Measurements from ENCODE around the gene PAPOLA.

The PAPOLA gene

DNA sequence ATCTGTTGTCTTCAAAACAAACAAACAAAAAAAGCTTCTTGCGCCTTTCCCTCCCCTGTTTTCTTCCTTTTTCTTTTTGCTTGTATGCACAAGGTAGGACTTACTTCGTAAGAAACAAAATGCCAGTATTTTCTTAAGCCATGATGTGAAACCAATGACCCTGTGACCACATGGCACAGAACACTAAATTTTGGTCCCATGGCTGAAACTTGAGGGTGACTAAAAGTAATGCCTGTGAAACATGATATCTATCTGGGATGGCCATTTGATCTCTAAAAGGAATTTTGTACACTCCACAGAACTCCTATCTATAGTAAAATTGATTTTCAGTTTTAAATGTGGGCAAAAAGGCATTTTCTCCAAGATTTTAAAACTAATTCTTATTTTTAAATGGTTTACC, 63.6 kb downstream of the PAPOLA start:
- Histone ChIP-seq H3F3A (ENCODE audit: low read depth) (0 out of 2 replicates have a peak, but pooled peaks cover 3% of the 10 kb centered on the region), H3K9me2 (replicated peaks; ENCODE audit: low read depth, low read length) (no peaks in the 10 kb centered on the region), H3K4me3 (ENCODE audit: low read length, poor library complexity, severe bottlenecking) (no peak overlapping the region), H3K9ac (ENCODE audit: low read depth, low read length, poor library complexity, severe bottlenecking) (no peak overlapping the region), H3K9me3 (ENCODE audit: insufficient read depth, low read depth, low read length) (no peaks in the 10 kb centered on the region), H3K36me3 (ENCODE audit: insufficient read depth, low read length) (peaks cover 44% of the 10 kb centered on the region), H3K79me2 (ENCODE audit: insufficient read depth, low read length) (no peaks in the 10 kb centered on the region), H3K4me2 (ENCODE audit: low read depth, low read length, poor library complexity, severe bottlenecking) (no peak overlapping the region), H2AFZ (ENCODE audit: low read length) (no peak overlapping the region), H4K20me1 (ENCODE audit: insufficient read depth, low read length, poor library complexity, severe bottlenecking) (no peaks in the 10 kb centered on the region), H3K27me3 (ENCODE audit: insufficient read depth, low read length, poor library complexity, severe bottlenecking) (no peaks in the 10 kb centered on the region), H3K4me1 (ENCODE audit: insufficient read depth, low read length, poor library complexity, severe bottlenecking) (no peaks in the 10 kb centered on the region)
- TF ChIP-seq EZH2phosphoT487 (IDR thresholded peaks at IDR 0.05; ENCODE audit: borderline replicate concordance), result no peak
- TF ChIP-seq, protein P1, sequence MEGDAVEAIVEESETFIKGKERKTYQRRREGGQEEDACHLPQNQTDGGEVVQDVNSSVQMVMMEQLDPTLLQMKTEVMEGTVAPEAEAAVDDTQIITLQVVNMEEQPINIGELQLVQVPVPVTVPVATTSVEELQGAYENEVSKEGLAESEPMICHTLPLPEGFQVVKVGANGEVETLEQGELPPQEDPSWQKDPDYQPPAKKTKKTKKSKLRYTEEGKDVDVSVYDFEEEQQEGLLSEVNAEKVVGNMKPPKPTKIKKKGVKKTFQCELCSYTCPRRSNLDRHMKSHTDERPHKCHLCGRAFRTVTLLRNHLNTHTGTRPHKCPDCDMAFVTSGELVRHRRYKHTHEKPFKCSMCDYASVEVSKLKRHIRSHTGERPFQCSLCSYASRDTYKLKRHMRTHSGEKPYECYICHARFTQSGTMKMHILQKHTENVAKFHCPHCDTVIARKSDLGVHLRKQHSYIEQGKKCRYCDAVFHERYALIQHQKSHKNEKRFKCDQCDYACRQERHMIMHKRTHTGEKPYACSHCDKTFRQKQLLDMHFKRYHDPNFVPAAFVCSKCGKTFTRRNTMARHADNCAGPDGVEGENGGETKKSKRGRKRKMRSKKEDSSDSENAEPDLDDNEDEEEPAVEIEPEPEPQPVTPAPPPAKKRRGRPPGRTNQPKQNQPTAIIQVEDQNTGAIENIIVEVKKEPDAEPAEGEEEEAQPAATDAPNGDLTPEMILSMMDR (conservative IDR thresholded peaks at IDR 0.05; ENCODE audit: low read length), result no peak

DNA sequence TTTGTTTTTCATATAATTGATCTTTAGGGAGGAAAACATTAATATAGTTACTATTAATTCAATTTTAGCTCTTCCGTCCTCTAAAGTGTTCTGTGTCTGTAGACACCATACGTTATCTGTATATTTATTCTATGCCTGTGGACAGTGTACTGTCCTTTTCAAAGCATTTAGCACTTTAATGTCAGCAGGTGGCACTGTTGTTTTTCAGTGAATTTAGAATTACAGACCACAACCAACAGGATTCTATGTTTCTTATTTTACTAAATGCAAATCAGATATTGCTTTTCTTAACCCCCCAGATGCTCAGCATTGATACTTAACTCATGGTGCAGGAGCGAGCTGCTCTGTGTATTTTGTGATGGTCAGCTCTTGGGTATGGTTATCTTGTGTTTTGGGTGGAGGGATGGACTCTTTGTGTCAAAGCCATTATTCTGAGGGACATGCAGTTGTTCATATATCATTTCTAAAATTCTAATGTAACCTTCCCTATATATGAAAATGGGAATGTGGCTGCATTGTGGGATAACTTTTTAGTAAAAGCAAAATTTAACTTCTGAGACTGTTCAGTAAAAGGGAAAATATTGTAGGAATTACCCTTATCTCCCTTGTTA, 65.2 kb downstream of the PAPOLA start:
- H3F3A ChIP-seq (ENCODE audit: low read depth), result 0 out of 2 replicates have a peak, but pooled peaks cover 3% of the 10 kb centered on the region
- H3K9me3 ChIP-seq (ENCODE audit: insufficient read depth, low read depth, low read length), result no peaks in the 10 kb centered on the region
- no peaks in the 10 kb centered on the region for H3K27me3 ChIP-seq (ENCODE audit: insufficient read depth, low read length, poor library complexity, severe bottlenecking)
- no peak overlapping the region for H2AFZ ChIP-seq (ENCODE audit: low read length)
- no peak for TF ChIP-seq EZH2phosphoT487 (IDR thresholded peaks at IDR 0.05; ENCODE audit: borderline replicate concordance)
- TF ChIP-seq, protein P1 (conservative IDR thresholded peaks at IDR 0.05; ENCODE audit: low read length), result peak; percentile 75
- H3K4me1 ChIP-seq (ENCODE audit: insufficient read depth, low read length, poor library complexity, severe bottlenecking), result no peaks in the 10 kb centered on the region
- peaks cover 36% of the 10 kb centered on the region for H3K36me3 ChIP-seq (ENCODE audit: insufficient read depth, low read length)
- H3K9me2 ChIP-seq (replicated peaks; ENCODE audit: low read depth, low read length), result no peaks in the 10 kb centered on the region
- H4K20me1 ChIP-seq (ENCODE audit: insufficient read depth, low read length, poor library complexity, severe bottlenecking), result no peaks in the 10 kb centered on the region
- H3K9ac ChIP-seq (ENCODE audit: low read depth, low read length, poor library complexity, severe bottlenecking), result no peak overlapping the region
- H3K79me2 ChIP-seq (ENCODE audit: insufficient read depth, low read length), result no peaks in the 10 kb centered on the region
- H3K4me2 ChIP-seq (ENCODE audit: low read depth, low read length, poor library complexity, severe bottlenecking), result no peak overlapping the region
- H3K4me3 ChIP-seq (ENCODE audit: low read length, poor library complexity, severe bottlenecking), result no peak overlapping the region

DNA sequence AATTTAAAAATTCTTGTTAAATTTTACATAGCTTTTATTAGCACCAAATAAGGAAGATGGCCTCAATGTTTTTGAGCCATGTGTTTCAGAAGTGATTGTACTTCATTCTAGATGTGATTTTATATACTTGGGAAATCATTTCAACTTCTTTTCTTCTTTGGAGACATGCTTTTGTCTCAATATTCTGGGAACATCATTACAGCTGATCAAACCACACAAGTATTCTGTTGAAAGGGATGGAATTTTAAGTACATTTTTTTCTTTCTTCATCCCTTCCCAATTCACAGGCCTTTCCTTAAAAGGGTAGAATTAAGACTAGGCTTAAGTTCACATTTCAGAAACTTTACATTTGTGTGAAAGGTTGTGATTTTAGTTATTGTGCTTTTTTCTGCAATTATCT, 66.4 kb downstream of the PAPOLA start:
- no peak overlapping the region for H2AFZ ChIP-seq (ENCODE audit: low read length)
- H3K9me2 ChIP-seq (replicated peaks; ENCODE audit: low read depth, low read length), result no peaks in the 10 kb centered on the region
- H4K20me1 ChIP-seq (ENCODE audit: insufficient read depth, low read length, poor library complexity, severe bottlenecking), result no peaks in the 10 kb centered on the region
- H3K9ac ChIP-seq (ENCODE audit: low read depth, low read length, poor library complexity, severe bottlenecking), result no peak overlapping the region
- H3K4me1 ChIP-seq (ENCODE audit: insufficient read depth, low read length, poor library complexity, severe bottlenecking), result no peaks in the 10 kb centered on the region
- peaks cover 26% of the 10 kb centered on the region for H3K36me3 ChIP-seq (ENCODE audit: insufficient read depth, low read length)
- no peaks in the 10 kb centered on the region for H3K27me3 ChIP-seq (ENCODE audit: insufficient read depth, low read length, poor library complexity, severe bottlenecking)
- H3K4me3 ChIP-seq (ENCODE audit: low read length, poor library complexity, severe bottlenecking), result no peak overlapping the region
- TF ChIP-seq EZH2phosphoT487 (IDR thresholded peaks at IDR 0.05; ENCODE audit: borderline replicate concordance), result no peak
- TF ChIP-seq, protein P1 (conservative IDR thresholded peaks at IDR 0.05; ENCODE audit: low read length), result no peak
- H3K4me2 ChIP-seq (ENCODE audit: low read depth, low read length, poor library complexity, severe bottlenecking), result no peak overlapping the region
- no peaks in the 10 kb centered on the region for H3K79me2 ChIP-seq (ENCODE audit: insufficient read depth, low read length)
- 0 out of 2 replicates have a peak, but pooled peaks cover 3% of the 10 kb centered on the region for H3F3A ChIP-seq (ENCODE audit: low read depth)
- H3K9me3 ChIP-seq (ENCODE audit: insufficient read depth, low read depth, low read length), result no peaks in the 10 kb centered on the region
